HG02870 (cell line): Measurements from ENCODE around the gene RIOK3.
A peak's percentile ranks its signal among the peaks of the same experiment; 100 is the strongest.
"Not testable (repeated sequence)": the region's sequence is repeated elsewhere in the genome, so short reads cannot be mapped to it uniquely, and the experiment has no call there.

Experiments used
- ATAC-seq: cut with Tn5 transposase; IDR thresholded peaks from one replicate; pipeline ENCODE4 v1.9.1; 2021; ENCODE audit warnings: mild to moderate bottlenecking, moderate library complexity; ENCODE audit not compliant: unreplicated experiment

Gene RIOK3

GRCh38 chr18:23451011-23451410 is 2.1 kb upstream of the RIOK3 start:
- ATAC-seq = no peak

- ATAC-seq = no peak
Observed at GRCh38 chr18:23451491-23451890, 1.6 kb upstream of the RIOK3 start.

DNA sequence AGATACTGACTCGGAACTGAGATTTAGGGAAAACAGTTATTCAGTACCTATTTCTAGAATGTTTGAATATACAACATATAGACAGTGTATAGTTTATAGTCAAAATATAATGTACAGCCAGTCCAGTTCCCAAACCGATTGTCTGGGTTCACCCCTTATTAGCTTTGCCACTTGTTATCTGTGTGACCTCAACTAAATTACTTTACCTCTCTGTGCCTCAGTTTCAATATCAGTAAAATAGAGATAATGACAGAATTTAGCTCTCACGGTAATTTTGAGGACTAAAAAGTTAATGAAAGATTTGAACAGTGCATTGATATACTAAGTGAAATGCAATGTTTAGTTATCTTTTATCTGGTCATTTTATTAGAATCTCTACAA is 750 bp upstream of the RIOK3 start:
- ATAC-seq = no peak

- peak; percentile 14 for ATAC-seq
Observed at GRCh38 chr18:23453680-23454058, 582 bp downstream of the RIOK3 start.

DNA sequence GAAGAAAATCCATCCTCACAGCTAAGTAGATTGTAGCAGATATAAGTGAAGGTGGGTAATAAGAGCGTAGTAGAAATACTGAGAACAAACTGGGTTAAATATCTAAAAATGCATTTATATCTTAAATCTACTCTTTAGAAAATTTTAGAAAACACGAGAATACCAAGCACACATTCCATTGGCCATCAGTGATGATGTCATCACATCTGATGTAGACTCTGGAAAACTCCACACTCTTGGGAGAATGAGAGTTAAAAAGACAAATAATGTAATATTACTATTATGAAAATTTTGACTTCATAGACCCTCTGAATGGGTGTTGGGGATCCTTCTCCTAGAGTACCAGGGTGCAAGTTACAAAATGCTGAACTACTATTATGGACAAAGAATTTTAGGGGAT is 3.7 kb downstream of the RIOK3 start:
- ATAC-seq = no peak

GRCh38 chr18:23458830-23459529 is 5.9 kb downstream of the RIOK3 start:
- no peak for ATAC-seq

GRCh38 chr18:23459530-23459921 is 6.4 kb downstream of the RIOK3 start:
- no peak for ATAC-seq

- ATAC-seq = no peak
Observed at GRCh38 chr18:23460285-23461273, 7.5 kb downstream of the RIOK3 start.

- ATAC-seq = no peak
Observed at GRCh38 chr18:23462876-23463275, 9.8 kb downstream of the RIOK3 start.

DNA sequence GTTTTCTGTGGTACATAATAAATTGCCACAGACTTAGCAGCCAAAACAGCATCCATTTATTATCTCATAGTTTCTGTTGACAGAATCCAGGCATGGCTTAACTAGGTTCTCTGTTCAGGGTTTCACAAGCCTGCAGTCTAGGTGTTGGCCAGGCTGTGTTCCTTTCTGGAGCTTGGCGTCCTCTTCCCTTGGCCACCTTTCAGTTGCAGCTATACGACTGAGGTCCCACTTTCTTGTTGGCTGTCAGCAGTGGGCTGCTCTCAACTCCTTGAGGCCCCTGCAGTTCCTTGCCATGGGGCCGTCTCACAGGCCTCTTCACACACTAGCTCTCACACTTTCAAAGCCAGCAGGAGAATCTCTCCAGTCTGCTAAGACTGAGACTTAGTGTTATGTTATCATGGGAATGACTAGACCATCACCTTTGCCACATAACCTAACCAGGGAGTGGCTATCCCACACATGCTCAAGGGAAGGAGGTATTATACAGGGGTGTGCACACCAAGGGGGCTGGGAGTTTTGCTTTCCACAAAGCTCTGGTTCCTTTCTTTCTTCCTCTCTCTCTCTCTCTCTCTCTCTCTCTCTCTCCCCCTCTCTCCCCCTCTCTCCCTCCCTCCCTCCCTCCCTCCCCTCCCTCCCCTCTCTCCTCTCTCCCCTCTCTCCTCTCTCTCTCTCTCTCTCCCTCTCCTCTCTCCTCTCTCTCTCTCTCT is 15.8 kb downstream of the RIOK3 start:
- ATAC-seq = no peak

- no peak for ATAC-seq
Observed at GRCh38 chr18:23470620-23471387, 17.7 kb downstream of the RIOK3 start.

DNA sequence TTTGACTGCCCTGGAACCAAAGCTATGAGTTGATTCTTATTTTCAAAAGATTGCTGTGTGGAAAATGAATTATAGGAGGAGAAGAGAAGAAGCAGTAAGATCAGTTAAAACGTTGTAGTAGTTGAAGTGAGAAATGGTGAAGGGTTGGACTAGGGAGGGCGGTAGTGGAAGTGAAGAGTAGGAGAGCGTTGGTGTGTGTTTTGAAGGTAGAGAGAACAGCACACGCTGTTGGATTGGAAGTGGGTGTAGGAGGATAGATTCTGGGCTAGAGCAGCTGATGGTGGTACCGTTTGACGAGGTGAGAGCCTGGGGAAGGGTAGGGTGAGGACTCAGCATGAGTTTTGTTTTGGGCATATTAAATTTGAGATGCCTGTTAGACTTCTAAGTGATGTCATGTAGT is 18.4 kb downstream of the RIOK3 start:
- ATAC-seq = no peak

DNA sequence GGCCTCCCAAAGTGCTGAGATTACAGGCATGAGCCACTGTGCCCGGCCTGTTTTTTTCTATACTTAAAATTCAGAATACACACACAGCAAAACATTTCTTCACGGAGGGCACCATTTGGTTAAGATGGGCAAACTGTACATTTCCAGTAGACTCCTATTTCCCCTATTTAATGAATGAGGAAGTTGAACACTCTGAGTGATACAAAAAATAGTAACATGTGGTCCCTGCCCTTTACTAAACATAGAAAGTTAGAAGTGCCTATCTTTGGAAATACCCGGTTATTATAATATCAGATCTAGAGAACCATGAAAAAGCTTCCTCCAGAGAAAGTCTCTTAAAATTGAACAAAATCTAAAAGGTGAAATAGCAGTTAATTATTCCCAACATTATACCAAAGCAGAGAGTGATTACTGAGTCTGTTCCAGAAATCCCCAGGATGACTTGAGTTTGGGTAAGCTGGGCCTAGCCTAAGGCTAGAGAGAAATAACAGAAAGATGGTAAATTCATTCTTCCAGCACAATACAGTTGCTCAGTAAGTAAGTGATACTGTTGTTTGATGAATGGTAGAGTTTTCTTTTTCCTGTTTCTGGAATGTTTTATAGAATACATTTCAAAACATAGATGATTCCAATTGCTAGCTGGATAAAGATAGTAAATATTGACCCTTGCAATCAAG is 26.9 kb downstream of the RIOK3 start:
- no peak for ATAC-seq

DNA sequence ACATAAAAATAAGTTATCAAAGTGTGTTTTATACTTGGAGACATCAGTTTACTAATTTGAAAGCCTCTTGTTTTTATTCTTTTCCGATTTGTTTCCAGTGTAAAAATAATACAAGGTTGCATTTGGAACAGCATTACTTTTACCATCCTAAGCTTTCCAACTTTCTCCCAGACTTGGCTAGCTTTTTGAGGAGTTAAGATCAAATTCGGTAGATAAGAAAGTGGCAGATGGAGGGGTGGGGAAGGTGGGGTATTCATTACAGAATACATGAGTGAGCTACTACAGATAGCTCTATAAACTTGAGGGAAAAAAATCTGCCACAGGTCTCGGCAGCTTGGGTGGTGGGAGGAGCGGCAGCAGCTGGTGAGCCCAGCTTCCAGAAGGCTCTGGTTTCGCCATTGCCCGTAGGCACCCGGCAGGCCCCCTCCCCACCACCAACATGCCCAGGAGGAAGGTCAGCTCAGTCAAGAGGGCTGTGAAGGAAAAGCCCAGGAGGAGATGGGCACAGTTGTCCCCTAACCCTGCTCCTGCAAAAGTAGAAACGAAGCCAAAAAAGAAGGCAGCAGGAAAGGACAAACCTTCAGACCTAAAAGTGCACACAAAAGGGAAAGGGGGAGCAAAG is 31.6 kb downstream of the RIOK3 start:
- ATAC-seq = no peak

GRCh38 chr18:23485386-23485785 is 32.3 kb downstream of the RIOK3 start:
- no peak for ATAC-seq

DNA sequence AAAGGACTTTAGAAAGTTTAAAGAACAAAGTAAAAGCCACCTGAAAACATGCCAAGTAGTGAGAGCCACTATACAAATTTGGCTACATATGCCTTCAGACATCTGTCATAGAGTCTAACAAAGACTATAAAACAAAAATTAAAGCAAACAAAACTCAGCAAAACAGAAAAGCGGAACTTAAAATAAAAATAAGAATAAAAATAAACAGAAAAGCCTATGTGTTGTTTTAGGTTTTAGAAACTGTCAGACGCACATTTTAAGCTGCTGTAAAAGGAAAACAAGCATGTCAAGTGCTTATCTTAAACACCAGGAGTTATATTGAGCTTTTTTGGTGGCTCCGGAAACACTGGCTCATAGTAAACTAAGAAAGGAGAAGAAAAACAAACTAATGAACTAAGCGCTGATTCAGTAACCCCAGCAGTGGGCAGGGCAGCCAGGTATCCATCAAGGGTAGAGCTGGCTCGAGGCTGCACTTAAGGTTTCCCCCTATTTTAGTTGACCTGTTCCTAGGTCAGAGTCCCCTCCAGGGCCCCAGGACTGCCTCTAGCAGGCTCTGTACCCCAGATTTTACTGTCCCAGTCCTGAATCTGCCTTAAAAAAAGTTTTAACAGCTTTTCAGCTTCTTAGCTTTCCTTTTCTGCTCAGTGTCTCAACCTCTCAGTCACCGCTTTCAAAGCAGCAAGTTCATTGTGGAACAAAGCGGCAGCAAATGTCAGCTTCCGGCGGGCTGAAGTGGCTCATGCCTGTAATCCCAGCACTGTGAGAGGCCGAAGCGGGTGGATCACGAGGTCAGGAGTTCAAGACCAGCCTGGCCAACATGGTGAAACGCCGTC is 34.9 kb downstream of the RIOK3 start:
- ATAC-seq = no peak

DNA sequence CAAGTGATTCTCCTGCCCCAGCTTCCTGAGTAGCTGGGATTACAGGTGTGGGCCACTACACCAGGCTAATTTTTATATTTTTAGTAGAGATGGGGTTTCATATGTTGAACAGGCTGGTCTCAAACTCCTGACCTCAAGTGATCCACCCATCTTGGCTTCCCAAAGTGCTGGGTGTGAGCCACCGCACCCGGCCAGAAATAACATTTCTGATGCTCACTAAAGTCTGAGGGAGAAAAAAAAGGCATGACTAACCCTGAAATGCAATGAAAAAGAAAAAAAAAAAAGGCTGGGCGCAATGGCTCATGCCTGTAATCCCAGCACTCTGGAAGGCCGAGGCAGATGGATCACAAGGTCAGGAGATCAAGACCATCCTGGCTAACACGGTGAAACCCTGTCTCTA is 36.5 kb downstream of the RIOK3 start:
- not testable (repeated sequence) for ATAC-seq

GRCh38 chr18:23493654-23494053 is 40.6 kb downstream of the RIOK3 start:
- ATAC-seq = no peak

DNA sequence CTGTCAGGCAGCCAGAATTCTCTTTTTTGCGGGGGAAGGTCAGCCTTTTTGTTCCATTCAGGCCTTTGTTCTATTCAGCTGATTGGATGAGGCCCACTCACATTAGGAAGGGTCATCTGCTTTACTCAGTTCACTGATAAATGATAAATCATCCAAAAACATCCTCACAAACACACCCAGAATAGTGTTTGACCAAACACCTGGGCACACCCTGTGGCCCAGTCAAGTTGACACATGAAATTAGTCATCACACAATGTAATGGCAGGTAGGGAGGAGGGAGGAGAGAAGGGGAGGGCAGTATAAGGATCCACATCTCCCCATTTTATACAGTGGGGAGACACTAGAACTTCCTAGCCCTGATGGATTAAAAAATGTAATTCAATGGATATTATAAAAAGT is 41.9 kb downstream of the RIOK3 start:
- no peak for ATAC-seq
